ENCODE measurements around the gene YWHAQ.

The YWHAQ gene

GRCh38 chr2:9674891-9675414 is 44.2 kb upstream of the YWHAQ start:
- Histone ChIP-seq H3K4me3 (ENCODE audit: low read depth, low read length) (no peak overlapping the region), H3K27ac (no peak overlapping the region)

DNA sequence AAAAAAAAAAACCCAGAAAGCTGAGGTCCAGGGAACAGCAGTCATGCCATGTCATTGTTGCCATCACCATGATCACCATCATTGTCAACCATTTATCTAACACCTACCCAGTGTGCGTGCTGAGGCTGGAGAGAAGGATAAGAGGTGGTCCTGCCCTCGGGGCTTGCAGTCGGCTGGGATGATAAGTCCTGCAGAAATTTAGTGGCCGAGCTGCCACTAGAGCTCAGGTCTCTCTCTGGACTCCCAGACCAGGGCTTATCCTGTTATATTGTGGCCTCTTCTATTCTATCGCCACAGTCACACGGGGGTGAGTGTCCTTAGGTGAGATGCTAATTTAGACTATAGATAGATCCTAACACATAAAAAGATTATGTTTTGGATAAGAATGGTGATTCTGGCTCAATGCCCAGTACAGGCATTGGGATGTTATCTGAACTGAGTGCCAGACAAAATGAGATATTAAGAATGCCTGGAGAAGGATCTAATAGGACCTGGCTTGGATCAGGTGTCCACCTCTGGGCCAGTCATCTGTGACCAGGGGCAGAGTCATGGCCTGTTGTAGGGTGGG is 43.2 kb upstream of the YWHAQ start:
- TF ChIP-seq, protein P1, sequence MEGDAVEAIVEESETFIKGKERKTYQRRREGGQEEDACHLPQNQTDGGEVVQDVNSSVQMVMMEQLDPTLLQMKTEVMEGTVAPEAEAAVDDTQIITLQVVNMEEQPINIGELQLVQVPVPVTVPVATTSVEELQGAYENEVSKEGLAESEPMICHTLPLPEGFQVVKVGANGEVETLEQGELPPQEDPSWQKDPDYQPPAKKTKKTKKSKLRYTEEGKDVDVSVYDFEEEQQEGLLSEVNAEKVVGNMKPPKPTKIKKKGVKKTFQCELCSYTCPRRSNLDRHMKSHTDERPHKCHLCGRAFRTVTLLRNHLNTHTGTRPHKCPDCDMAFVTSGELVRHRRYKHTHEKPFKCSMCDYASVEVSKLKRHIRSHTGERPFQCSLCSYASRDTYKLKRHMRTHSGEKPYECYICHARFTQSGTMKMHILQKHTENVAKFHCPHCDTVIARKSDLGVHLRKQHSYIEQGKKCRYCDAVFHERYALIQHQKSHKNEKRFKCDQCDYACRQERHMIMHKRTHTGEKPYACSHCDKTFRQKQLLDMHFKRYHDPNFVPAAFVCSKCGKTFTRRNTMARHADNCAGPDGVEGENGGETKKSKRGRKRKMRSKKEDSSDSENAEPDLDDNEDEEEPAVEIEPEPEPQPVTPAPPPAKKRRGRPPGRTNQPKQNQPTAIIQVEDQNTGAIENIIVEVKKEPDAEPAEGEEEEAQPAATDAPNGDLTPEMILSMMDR (IDR thresholded peaks at IDR 0.05; ENCODE audit: low read depth, low read length): no peak
- no peaks in the 10 kb centered on the region for H3K36me3 ChIP-seq
- no peak overlapping the region for H3K27ac ChIP-seq
- no peaks in the 10 kb centered on the region for H3K27me3 ChIP-seq (ENCODE audit: insufficient read depth, low read depth, severe bottlenecking)
- no peak for DNase-seq
- H3K9me3 ChIP-seq (ENCODE audit: severe bottlenecking): no peaks in the 10 kb centered on the region
- H3K4me3 ChIP-seq (ENCODE audit: low read depth, low read length): no peak overlapping the region

More at GRCh38 chr2:9674891-9675414, 44.2 kb upstream of the YWHAQ start:
- H3K36me3 ChIP-seq: no peaks in the 10 kb centered on the region
- no peak for DNase-seq
- no peaks in the 10 kb centered on the region for H3K27me3 ChIP-seq (ENCODE audit: insufficient read depth, low read depth, severe bottlenecking)
- peaks cover 3% of the 10 kb centered on the region for H3K9me3 ChIP-seq (ENCODE audit: severe bottlenecking)
- TF ChIP-seq, protein P1 (IDR thresholded peaks at IDR 0.05; ENCODE audit: low read depth, low read length): no peak

GRCh38 chr2:9668687-9669345 is 38.0 kb upstream of the YWHAQ start:
- Histone ChIP-seq H3K27me3 (ENCODE audit: insufficient read depth, low read depth, severe bottlenecking) (no peaks in the 10 kb centered on the region), H3K4me3 (ENCODE audit: low read depth, low read length) (0 out of 2 replicates have a peak overlapping the region, but pooled peaks have one; percentile 5), H3K9me3 (ENCODE audit: severe bottlenecking) (no peaks in the 10 kb centered on the region), H3K36me3 (no peaks in the 10 kb centered on the region), H3K27ac (peak overlapping the region; percentile 67)
- DNase-seq: peak; percentile 27
- TF ChIP-seq, protein P1 (IDR thresholded peaks at IDR 0.05; ENCODE audit: low read depth, low read length): no peak

DNA sequence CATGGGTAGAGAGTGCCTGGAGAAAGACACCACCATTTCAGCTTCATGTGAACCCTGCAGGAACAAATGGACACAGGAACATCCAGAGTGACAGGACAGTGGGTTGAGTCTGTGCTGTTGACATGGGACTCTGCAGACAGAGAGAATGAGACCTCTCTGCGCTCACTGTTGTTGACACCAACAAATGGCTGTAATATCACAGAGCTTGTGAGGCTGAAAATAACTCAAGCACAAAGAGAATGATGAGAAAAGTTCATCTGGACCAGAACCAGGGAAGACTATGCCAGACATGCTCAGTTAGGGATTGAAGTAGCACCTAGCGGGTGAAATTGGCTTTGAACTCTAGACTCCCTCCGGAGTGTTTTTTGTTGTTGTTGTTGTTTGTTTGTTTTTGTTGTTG is 37.0 kb upstream of the YWHAQ start:
- no peak overlapping the region for H3K4me3 ChIP-seq (ENCODE audit: low read depth, low read length)
- no peaks in the 10 kb centered on the region for H3K27me3 ChIP-seq (ENCODE audit: insufficient read depth, low read depth, severe bottlenecking)
- DNase-seq: no peak
- H3K9me3 ChIP-seq (ENCODE audit: severe bottlenecking): no peaks in the 10 kb centered on the region
- H3K27ac ChIP-seq: no peak overlapping the region
- TF ChIP-seq, protein P1 (IDR thresholded peaks at IDR 0.05; ENCODE audit: low read depth, low read length): no peak
- H3K36me3 ChIP-seq: no peaks in the 10 kb centered on the region

DNA sequence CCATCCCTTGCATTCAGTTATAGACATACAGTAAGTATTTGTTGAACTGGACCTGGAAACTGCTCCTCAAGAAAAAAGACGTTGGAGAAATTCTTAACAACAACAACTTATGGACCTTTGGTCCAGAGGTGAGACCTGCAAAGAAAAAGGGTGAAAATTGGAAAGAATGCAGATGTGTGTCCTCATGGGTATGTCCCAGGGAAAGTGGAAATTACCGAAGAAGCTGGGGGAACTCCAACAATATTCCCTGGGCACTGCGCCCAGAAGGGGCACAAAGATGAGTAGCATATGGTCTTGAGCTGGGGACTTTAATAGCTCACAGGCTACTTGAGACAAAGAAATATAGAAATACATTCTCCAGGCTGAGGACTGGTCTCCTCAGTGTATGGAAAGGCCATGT is 35.5 kb upstream of the YWHAQ start:
- DNase-seq: no peak
- H3K27me3 ChIP-seq (ENCODE audit: insufficient read depth, low read depth, severe bottlenecking): no peaks in the 10 kb centered on the region
- TF ChIP-seq, protein P1 (IDR thresholded peaks at IDR 0.05; ENCODE audit: low read depth, low read length): no peak

More for the DNA sequence above, 35.5 kb upstream of the YWHAQ start:
- Histone ChIP-seq H3K27ac (no peak overlapping the region), H3K4me3 (ENCODE audit: low read depth, low read length) (no peak overlapping the region), H3K36me3 (no peaks in the 10 kb centered on the region), H3K9me3 (ENCODE audit: severe bottlenecking) (no peaks in the 10 kb centered on the region)

Measured in WERI-Rb-1 (cell line).